Mesenchymal stem cell (in vitro differentiated cells and primary cell): Measurements from ENCODE around the gene FLYWCH1.

Experiments used
- DNase-seq: peaks from one replicate; pipeline ENCODE4 v3.0.0-alpha.2; 2013
- H2AFZ ChIP-seq: one replicate; pipeline ENCODE4 v1.6.1; 2013; ENCODE audit warnings: low read depth, mild to moderate bottlenecking, control low read depth, inconsistent platforms, low read length, moderate library complexity
- H2AK5ac ChIP-seq: 2 replicates; pipeline ENCODE4 v1.6.1; 2013; ENCODE audit warnings: low read length, moderate library complexity, mild to moderate bottlenecking, inconsistent platforms; ENCODE audit not compliant: severe bottlenecking
- H2BK120ac ChIP-seq: one replicate; pipeline ENCODE4 v1.6.1; 2013; ENCODE audit warnings: low read depth, mild to moderate bottlenecking, inconsistent platforms, low read length, moderate library complexity
- H2BK12ac ChIP-seq, 2 experiments: one replicate each; pipeline ENCODE4 v1.6.1; 2013; ENCODE audit warnings: inconsistent platforms in 2 of 2, low read length in 2 of 2, mild to moderate bottlenecking in 2 of 2, moderate library complexity in 2 of 2, control low read depth in 1 of 2
- H2BK15ac ChIP-seq: one replicate; pipeline ENCODE4 v1.6.1; 2013; ENCODE audit warnings: mild to moderate bottlenecking, low read depth, inconsistent platforms; ENCODE audit not compliant: poor library complexity, severe bottlenecking
- H2BK5ac ChIP-seq: 2 replicates; pipeline ENCODE4 v1.6.1; 2013; ENCODE audit warnings: low read depth, mild to moderate bottlenecking, low read length, control low read depth, inconsistent platforms; ENCODE audit not compliant: poor library complexity, severe bottlenecking
- H3K14ac ChIP-seq, 2 experiments: one replicate each; pipeline ENCODE4 v1.6.1; 2013; ENCODE audit warnings: inconsistent platforms in 2 of 2, low read length in 2 of 2, control low read depth in 1 of 2, mild to moderate bottlenecking in 1 of 2, moderate library complexity in 1 of 2
- H3K18ac ChIP-seq, 2 experiments: one replicate each; pipeline ENCODE4 v1.6.1; 2013; ENCODE audit warnings: inconsistent platforms in 2 of 2, low read length in 2 of 2, control low read depth in 1 of 2, low read depth in 1 of 2, mild to moderate bottlenecking in 1 of 2
- H3K23ac ChIP-seq, 2 experiments: one replicate each; pipeline ENCODE4 v1.6.1; 2013; ENCODE audit warnings: inconsistent platforms in 2 of 2, low read length in 2 of 2, mild to moderate bottlenecking in 2 of 2, moderate library complexity in 2 of 2, control low read depth in 1 of 2
- H3K27ac ChIP-seq: 2 replicates; pipeline ENCODE4 v1.5.1; 2013; ENCODE audit warnings: mild to moderate bottlenecking, moderate library complexity, low read length, control low read depth, inconsistent platforms; ENCODE audit not compliant: poor library complexity, severe bottlenecking
- H3K27me3 ChIP-seq, 2 experiments: 2 replicates each; pipeline versions ENCODE4 v1.6.1 to v1.7.0; 2013; ENCODE audit warnings: low read length in 2 of 2, mild to moderate bottlenecking in 2 of 2, moderate library complexity in 2 of 2, control low read depth in 1 of 2, inconsistent platforms in 1 of 2; ENCODE audit not compliant: control insufficient read depth in 1 of 2, insufficient read depth in 1 of 2
- H3K36me3 ChIP-seq, 2 experiments: 2 replicates each; pipeline versions ENCODE4 v1.6.1 to v1.7.0; 2013; ENCODE audit warnings: low read length in 2 of 2, control low read depth in 1 of 2, inconsistent platforms in 1 of 2, low read depth in 1 of 2, mild to moderate bottlenecking in 1 of 2; ENCODE audit not compliant: insufficient read depth in 2 of 2, control insufficient read depth in 1 of 2
- H3K4ac ChIP-seq, 2 experiments: one replicate each; pipeline ENCODE4 v1.6.1; 2013; ENCODE audit warnings: inconsistent platforms in 2 of 2, low read length in 2 of 2, mild to moderate bottlenecking in 2 of 2, moderate library complexity in 2 of 2, control low read depth in 1 of 2, low read depth in 1 of 2
- H3K4me1 ChIP-seq: 2 replicates; pipeline ENCODE4 v1.6.1; 2013; ENCODE audit warnings: low read depth, low read length, control low read depth; ENCODE audit not compliant: control insufficient read depth, insufficient read depth
- H3K4me2 ChIP-seq: 2 replicates; pipeline ENCODE4 v1.6.1; 2013; ENCODE audit warnings: low read length, mild to moderate bottlenecking, inconsistent platforms; ENCODE audit not compliant: poor library complexity, severe bottlenecking
- H3K4me3 ChIP-seq, 2 experiments: 2 replicates each; pipeline versions ENCODE4 v1.5.1 to v1.7.0; 2013; ENCODE audit warnings: low read length in 2 of 2, mild to moderate bottlenecking in 2 of 2, control low read depth in 1 of 2, low read depth in 1 of 2; ENCODE audit not compliant: insufficient read depth in 1 of 2
- H3K79me1 ChIP-seq: replicated peaks from 2 replicates; pipeline ENCODE4 v1.6.1; 2013; ENCODE audit warnings: mild to moderate bottlenecking, control low read depth, low read length, inconsistent platforms; ENCODE audit not compliant: poor library complexity, severe bottlenecking
- H3K9ac ChIP-seq: 2 replicates; pipeline ENCODE4 v1.7.0; 2013; ENCODE audit warnings: mild to moderate bottlenecking, low read length, moderate library complexity
- H3K9me3 ChIP-seq: 2 replicates; pipeline ENCODE4 v1.7.0; 2013; ENCODE audit warnings: mild to moderate bottlenecking, low read length; ENCODE audit not compliant: control insufficient read depth
- H4K8ac ChIP-seq: one replicate; pipeline ENCODE4 v1.6.1; 2013; ENCODE audit warnings: inconsistent platforms, mild to moderate bottlenecking, low read length, moderate library complexity
- H4K91ac ChIP-seq: one replicate; pipeline ENCODE4 v1.6.1; 2013; ENCODE audit warnings: mild to moderate bottlenecking, low read length, inconsistent platforms
- WGBS: methylation state at CpG from one replicate; pipeline ENCODE4 v1.1.7; 2013; ENCODE audit warnings: mixed read lengths; 5-methylcytosine and 5-hydroxymethylcytosine counted together

Gene FLYWCH1

DNA sequence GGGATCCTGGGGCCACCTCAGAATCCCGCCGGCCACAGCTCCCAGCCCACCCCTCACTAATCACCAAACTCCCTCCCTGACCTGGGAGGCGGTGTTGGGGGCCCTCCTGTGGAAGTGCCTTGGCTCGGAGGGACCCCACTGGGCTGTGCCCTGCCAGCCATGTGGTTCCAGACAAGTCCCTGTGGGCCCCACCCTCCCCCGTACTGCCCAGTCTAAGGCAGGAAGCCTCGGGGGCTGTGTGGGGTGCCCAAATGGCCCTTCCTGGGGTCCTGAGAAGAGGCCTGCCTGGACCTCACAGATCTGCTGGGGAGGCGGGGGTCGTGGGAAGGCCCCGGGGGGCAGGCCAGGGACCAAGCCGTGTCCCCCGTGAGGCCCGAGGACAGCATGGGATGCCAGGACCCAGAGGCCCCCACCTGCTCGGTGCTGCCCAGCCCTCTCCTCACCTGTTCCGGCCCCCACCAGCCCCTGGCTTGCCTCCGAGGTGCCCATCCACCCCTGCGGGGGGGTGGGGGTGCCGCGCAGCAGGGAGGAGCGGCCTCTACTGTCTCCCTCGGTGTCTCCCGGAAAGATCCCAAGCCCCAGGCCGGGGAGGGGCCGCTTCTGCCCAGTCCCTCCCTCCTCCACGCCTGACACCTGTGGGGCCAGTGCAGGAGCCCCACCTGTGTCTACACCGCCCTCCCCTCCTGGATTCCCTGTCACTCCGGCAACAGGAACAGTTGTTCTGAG lies 43.1 kb downstream of the FLYWCH1 start:
- DNase-seq: no peak
- H2BK12ac ChIP-seq: no peak overlapping the region
- no peak overlapping the region for H4K8ac ChIP-seq
- H3K36me3 ChIP-seq: peaks cover 2 to 17% of the 10 kb centered on the region in 2 experiments
- H2BK15ac ChIP-seq: no peak overlapping the region
- H3K23ac ChIP-seq: no peak overlapping the region
- no peak overlapping the region for H3K14ac ChIP-seq
- H3K27me3 ChIP-seq: peaks cover 7 to 58% of the 10 kb centered on the region in 2 experiments
- no peak overlapping the region for H2BK5ac ChIP-seq
- no peak overlapping the region for H4K91ac ChIP-seq
- H3K18ac ChIP-seq: no peak overlapping the region
- no peak overlapping the region for H2AFZ ChIP-seq
- H3K4me1 ChIP-seq: peaks cover 2% of the 10 kb centered on the region
- no peak overlapping the region for H2BK120ac ChIP-seq
- no peak overlapping the region for H3K4me3 ChIP-seq
- no peak overlapping the region for H3K9ac ChIP-seq
- H2AK5ac ChIP-seq: no peak overlapping the region
- no peaks in the 10 kb centered on the region for H3K9me3 ChIP-seq
- no peak overlapping the region for H3K27ac ChIP-seq
- 86% methylated on average over 26 of the region's 26 CpGs for WGBS
- H3K4ac ChIP-seq: no peak overlapping the region
- no peak overlapping the region for H3K4me2 ChIP-seq
- H3K79me1 ChIP-seq: peaks cover 2% of the 10 kb centered on the region

DNA sequence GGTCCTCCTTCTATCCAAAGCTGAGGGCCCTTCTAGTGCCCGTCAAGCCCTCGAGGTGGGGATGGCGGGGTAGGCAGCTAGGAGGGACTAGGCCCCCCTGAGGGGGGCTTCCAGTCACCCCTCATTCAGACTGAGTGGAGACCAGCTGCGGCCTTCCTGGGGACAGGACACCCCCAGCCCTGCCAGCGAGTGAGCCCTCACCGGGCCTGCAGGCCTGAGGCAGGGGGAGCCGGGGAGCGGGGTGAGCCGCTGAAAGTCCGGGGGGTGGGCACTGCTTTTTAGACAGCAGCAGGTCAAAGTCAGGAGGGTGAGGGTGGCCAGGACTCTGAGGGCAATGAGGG lies 43.7 kb downstream of the FLYWCH1 start:
- H3K4me2 ChIP-seq: no peak overlapping the region
- no peak overlapping the region for H2AFZ ChIP-seq
- H4K91ac ChIP-seq: no peak overlapping the region
- no peak overlapping the region for H3K14ac ChIP-seq
- 84% methylated on average over 10 of the region's 10 CpGs for WGBS
- no peak overlapping the region for H2AK5ac ChIP-seq
- H3K27ac ChIP-seq: no peak overlapping the region
- no peak overlapping the region for H3K4ac ChIP-seq
- peaks cover 2% of the 10 kb centered on the region for H3K4me1 ChIP-seq
- H3K79me1 ChIP-seq: peaks cover 2% of the 10 kb centered on the region
- no peak overlapping the region for H4K8ac ChIP-seq
- no peak for DNase-seq
- no peak overlapping the region for H3K9ac ChIP-seq
- H3K9me3 ChIP-seq: no peaks in the 10 kb centered on the region
- no peak overlapping the region for H3K4me3 ChIP-seq
- no peak overlapping the region for H3K23ac ChIP-seq
- H2BK120ac ChIP-seq: no peak overlapping the region
- H3K36me3 ChIP-seq: peaks cover 0 to 11% of the 10 kb centered on the region in 2 experiments
- H3K18ac ChIP-seq: no peak overlapping the region
- no peak overlapping the region for H2BK5ac ChIP-seq
- H2BK12ac ChIP-seq: no peak overlapping the region
- peaks cover 10 to 64% of the 10 kb centered on the region in 2 experiments for H3K27me3 ChIP-seq
- H2BK15ac ChIP-seq: no peak overlapping the region

DNA sequence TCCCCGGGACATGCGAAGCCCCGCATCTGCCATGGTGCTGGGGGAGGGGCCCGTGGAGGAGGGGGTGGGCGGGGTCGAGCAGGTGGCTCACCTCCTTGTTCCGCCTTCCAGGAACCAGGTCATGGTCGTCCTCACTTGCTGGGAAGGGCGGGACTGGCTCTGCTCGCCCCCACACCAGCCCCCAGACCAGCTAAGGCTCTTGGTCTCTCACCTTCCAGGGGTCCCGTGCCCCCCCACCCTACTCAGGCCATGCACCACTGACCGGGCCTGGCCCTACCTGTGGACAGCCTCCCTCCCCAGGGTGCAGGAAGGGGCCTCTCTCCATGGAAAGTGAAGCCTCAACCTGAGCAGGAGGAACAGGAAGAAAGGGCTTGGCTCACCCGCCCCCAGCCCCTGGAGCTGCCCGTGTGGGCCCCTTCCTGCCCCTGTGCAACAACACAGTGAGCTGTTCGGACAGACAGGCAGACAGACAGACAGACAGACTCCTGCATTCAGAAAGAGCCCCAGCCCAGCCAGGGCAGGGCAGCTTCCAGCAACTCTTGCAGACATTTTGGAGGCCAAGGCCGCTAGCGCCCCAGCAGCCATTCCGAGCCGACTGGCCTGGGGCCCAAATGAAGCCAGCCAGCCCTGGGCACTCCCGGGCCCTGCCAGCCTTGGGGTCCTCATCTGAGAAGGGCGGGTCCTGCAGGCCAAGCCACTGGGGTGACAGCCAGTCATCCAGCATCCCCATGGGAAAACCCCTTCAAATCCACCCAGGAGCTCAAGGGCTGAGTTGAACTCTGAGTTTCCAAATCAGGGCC lies 44.2 kb downstream of the FLYWCH1 start:
- no peak overlapping the region for H2AK5ac ChIP-seq
- no peak overlapping the region for H2BK5ac ChIP-seq
- H3K27ac ChIP-seq: no peak overlapping the region
- no peak overlapping the region for H2BK120ac ChIP-seq
- H3K23ac ChIP-seq: no peak overlapping the region
- H3K4ac ChIP-seq: no peak overlapping the region
- no peak for DNase-seq
- H3K18ac ChIP-seq: no peak overlapping the region
- H3K4me1 ChIP-seq: peaks cover 2% of the 10 kb centered on the region
- H2BK15ac ChIP-seq: no peak overlapping the region
- no peak overlapping the region for H3K4me2 ChIP-seq
- WGBS: 59% methylated on average over 13 of the region's 21 CpGs
- H4K91ac ChIP-seq: no peak overlapping the region
- no peak overlapping the region for H3K9ac ChIP-seq
- H3K14ac ChIP-seq: no peak overlapping the region
- no peak overlapping the region for H2AFZ ChIP-seq
- H3K9me3 ChIP-seq: no peaks in the 10 kb centered on the region
- H3K79me1 ChIP-seq: no peaks in the 10 kb centered on the region
- H3K4me3 ChIP-seq: no peak overlapping the region
- peaks cover 15 to 70% of the 10 kb centered on the region in 2 experiments for H3K27me3 ChIP-seq
- no peak overlapping the region for H4K8ac ChIP-seq
- H2BK12ac ChIP-seq: no peak overlapping the region
- H3K36me3 ChIP-seq: peaks cover 0 to 5% of the 10 kb centered on the region in 2 experiments

DNA sequence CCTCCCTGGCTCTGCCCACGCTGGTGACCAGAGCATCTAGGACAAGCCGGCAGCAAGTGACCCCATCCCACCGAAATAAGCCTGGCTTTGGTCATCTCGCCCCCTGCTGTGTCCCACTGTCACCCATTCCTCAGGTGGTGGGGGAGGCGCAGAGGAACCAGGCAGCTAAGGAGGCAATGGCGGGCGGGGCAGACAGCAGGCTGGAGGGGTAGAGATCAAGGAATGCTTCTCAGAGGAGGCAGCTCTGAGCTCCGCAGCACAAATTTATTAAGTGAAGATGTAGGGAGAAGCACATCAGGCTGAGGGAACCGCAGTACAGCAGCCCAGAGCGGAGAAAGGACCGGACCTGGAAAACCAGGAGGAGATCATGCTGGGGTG lies 44.8 kb downstream of the FLYWCH1 start:
- Histone ChIP-seq H2BK120ac (no peak overlapping the region), H3K9me3 (no peaks in the 10 kb centered on the region), H4K91ac (no peak overlapping the region), H2BK12ac (no peak overlapping the region), H2BK15ac (no peak overlapping the region), H2BK5ac (no peak overlapping the region), H3K18ac (no peak overlapping the region), H3K36me3 (no peaks in the 10 kb centered on the region), H2AFZ (no peak overlapping the region), H3K4me2 (no peak overlapping the region), H3K27ac (no peak overlapping the region), H3K23ac (no peak overlapping the region), H3K4ac (no peak overlapping the region), H4K8ac (no peak overlapping the region), H3K9ac (no peak overlapping the region), H3K4me3 (no peak overlapping the region), H3K14ac (no peak overlapping the region), H3K4me1 (peaks cover 2% of the 10 kb centered on the region), H3K79me1 (no peaks in the 10 kb centered on the region), H2AK5ac (no peak overlapping the region), H3K27me3 (peaks cover 15 to 72% of the 10 kb centered on the region in 2 experiments)
- DNase-seq: no peak
- WGBS: 76% methylated on average over 11 of the region's 11 CpGs
